Type B pancreatic cell (in vitro differentiated cells): Measurements from ENCODE around the gene SULT4A1. TPM values are rescaled to one million over a fixed set of nuclear protein-coding genes. Genes with fewer than 3 reads are reported as not detected.
A peak's percentile ranks its signal among the peaks of the same experiment; 100 is the strongest.

Experiments used
- DNase-seq: peaks from one replicate; pipeline ENCODE4 v3.0.0; 2021; ENCODE audit warnings: mixed read lengths; ENCODE audit not compliant: unreplicated experiment; ENCODE audit errors: extremely low spot score
- H3K27ac Mint-ChIP-seq: 2 replicates; pipeline ENCODE4 v1.8.0; 2021; ENCODE audit warnings: mild to moderate bottlenecking, mixed read lengths
- H3K27me3 Mint-ChIP-seq: 2 replicates; pipeline ENCODE4 v1.8.0; 2021; ENCODE audit warnings: mixed read lengths
- H3K36me3 Mint-ChIP-seq: 2 replicates; pipeline ENCODE4 v1.8.0; 2021; ENCODE audit warnings: mixed read lengths
- H3K4me1 Mint-ChIP-seq: one replicate; pipeline ENCODE4 v1.8.0; 2021; ENCODE audit warnings: mixed read lengths; ENCODE audit not compliant: unreplicated experiment
- H3K4me3 Mint-ChIP-seq: 2 replicates; pipeline ENCODE4 v1.8.0; 2021; ENCODE audit warnings: mild to moderate bottlenecking, mixed read lengths
- H3K9me3 Mint-ChIP-seq: 2 replicates; pipeline ENCODE4 v1.8.0; 2021; ENCODE audit warnings: mixed read lengths
- CTCF ChIP-seq: fragments of 200-600 bp; sonication (generic); conservative IDR thresholded peaks from 2 replicates; pipeline ENCODE4 v1.5.0; 2021; ENCODE audit warnings: antibody characterized with exemption, mild to moderate bottlenecking
- total RNA-seq: library from RNA; stranded (reverse); gene quantifications from 2 replicates; pipeline ENCODE4 v1.2.1, GENCODE V29; 2021; ENCODE audit warnings: low replicate concordance

The SULT4A1 gene
- total RNA-seq, 1 donor from 2014 or later = 10.8 TPM

- no peak for DNase-seq
- H3K36me3 Mint-ChIP-seq = no peaks in the 10 kb centered on the region
- no peak overlapping the region for H3K27ac Mint-ChIP-seq
- TF ChIP-seq CTCF = peak; percentile 14
- H3K4me3 Mint-ChIP-seq = no peak overlapping the region
- H3K9me3 Mint-ChIP-seq = no peaks in the 10 kb centered on the region
- peaks cover 50% of the 10 kb centered on the region for H3K27me3 Mint-ChIP-seq
- H3K4me1 Mint-ChIP-seq = peaks cover 4% of the 10 kb centered on the region
Observed at GRCh38 chr22:43885319-43885671, 23.0 kb upstream of the SULT4A1 start.

- H3K4me1 Mint-ChIP-seq = peaks cover 4% of the 10 kb centered on the region
- no peaks in the 10 kb centered on the region for H3K36me3 Mint-ChIP-seq
- peak; percentile 85 for TF ChIP-seq CTCF
- no peaks in the 10 kb centered on the region for H3K9me3 Mint-ChIP-seq
- H3K4me3 Mint-ChIP-seq = no peak overlapping the region
- H3K27me3 Mint-ChIP-seq = peaks cover 44% of the 10 kb centered on the region
- no peak overlapping the region for H3K27ac Mint-ChIP-seq
- no peak for DNase-seq
Observed at GRCh38 chr22:43884600-43885318, 22.4 kb upstream of the SULT4A1 start.

DNA sequence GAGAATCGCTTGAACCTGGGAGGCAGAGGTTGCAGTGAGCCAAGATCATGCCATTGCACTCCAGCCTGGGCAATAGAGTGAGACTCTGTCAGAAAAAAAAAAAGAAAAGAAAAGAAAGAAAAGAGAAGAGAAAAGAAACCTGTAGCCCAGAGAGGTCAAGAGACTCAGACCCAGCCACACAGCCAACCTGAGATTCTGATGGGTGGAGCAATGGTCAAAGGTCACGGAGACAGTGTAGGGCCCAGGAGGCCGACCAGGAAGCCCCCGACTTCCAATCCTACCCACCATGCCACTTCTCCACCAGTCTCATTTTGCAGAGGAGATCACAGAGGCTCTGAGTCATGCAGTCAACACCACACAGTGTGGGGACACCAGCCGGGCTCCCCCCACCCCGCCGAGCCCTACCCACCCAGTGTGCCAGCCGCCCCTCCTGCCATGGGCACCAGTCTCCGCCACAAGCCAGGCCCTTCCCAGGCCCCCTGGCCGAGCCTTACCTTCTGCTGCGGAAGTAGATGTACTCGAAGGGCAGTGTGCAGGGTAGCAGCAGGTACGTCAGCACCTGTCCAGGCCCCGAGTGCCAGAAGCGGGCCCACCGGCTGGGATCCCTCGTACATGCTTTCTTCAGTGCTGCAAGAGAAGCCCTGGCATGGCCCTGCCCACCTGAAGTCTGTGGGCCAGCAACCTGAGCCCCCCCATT, 21.6 kb upstream of the SULT4A1 start:
- DNase-seq = no peak
- Mint-ChIP-seq H3K9me3 (no peaks in the 10 kb centered on the region), H3K4me1 (peaks cover 4% of the 10 kb centered on the region), H3K27me3 (peaks cover 39% of the 10 kb centered on the region), H3K36me3 (no peaks in the 10 kb centered on the region), H3K4me3 (no peak overlapping the region), H3K27ac (no peak overlapping the region)
- no peak for TF ChIP-seq CTCF

GRCh38 chr22:43883012-43883661, 20.8 kb upstream of the SULT4A1 start:
- peak; percentile 79 for TF ChIP-seq CTCF
- Mint-ChIP-seq H3K4me1 (peaks cover 4% of the 10 kb centered on the region), H3K36me3 (no peaks in the 10 kb centered on the region), H3K9me3 (no peaks in the 10 kb centered on the region), H3K27ac (no peak overlapping the region), H3K27me3 (peaks cover 39% of the 10 kb centered on the region), H3K4me3 (no peak overlapping the region)
- no peak for DNase-seq

DNA sequence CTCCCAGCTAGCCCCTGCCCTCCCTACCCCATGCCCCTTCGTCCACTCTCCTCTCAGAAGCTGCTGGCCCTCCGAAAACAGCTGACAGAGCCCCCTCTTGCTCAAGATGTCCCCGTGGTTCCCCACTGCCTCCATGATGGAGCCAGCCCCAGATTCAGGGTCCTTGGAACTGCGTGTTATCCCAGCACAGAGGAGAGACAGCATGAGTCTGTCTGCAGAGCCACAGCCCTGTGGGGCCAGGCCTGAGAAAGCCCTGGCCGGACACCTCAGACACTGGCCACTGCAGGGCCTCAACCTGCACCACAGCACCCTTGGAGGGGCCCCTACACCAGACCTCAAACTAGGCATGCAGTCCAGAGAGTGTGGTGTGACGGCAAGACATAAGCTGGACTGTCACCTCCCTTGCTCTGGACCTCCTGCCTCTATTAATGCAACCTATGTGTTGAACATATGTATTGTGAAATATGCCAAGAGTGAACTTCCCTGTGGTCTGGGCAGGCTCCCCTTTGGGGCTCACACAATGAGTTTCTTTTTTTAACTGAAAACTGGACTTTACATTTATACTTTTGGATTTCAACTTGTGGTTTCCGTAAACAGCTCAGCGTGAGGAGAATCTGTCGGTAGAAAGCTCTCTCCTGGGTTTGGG, 19.9 kb upstream of the SULT4A1 start:
- no peak overlapping the region for H3K27ac Mint-ChIP-seq
- peaks cover 4% of the 10 kb centered on the region for H3K4me1 Mint-ChIP-seq
- H3K4me3 Mint-ChIP-seq = no peak overlapping the region
- DNase-seq = no peak
- no peak for TF ChIP-seq CTCF
- H3K27me3 Mint-ChIP-seq = peaks cover 33% of the 10 kb centered on the region
- H3K9me3 Mint-ChIP-seq = no peaks in the 10 kb centered on the region
- H3K36me3 Mint-ChIP-seq = no peaks in the 10 kb centered on the region
